Mammary epithelial cell (primary cell): ENCODE data around the gene DEFB132.

Experiments
- EZH2 ChIP-seq: IDR thresholded peaks from 2 replicates; pipeline ENCODE4 v1.6.1; 2012; ENCODE audit warnings: low read length, inconsistent platforms, borderline replicate concordance
- TF ChIP-seq, protein P1 (sequence below), 2 donors: IDR thresholded peaks in 1 of 2; conservative IDR thresholded peaks in 1 of 2; 2 replicates each; pipeline ENCODE4 v1.5.1; 2011 to 2012; ENCODE audit warnings: inconsistent platforms in 2 of 2, low read length in 2 of 2, mild to moderate bottlenecking in 2 of 2, control low read depth in 1 of 2, low read depth in 1 of 2; ENCODE audit not compliant: insufficient read depth in 1 of 2; ENCODE audit errors: extremely low read depth in 1 of 2

DNA sequence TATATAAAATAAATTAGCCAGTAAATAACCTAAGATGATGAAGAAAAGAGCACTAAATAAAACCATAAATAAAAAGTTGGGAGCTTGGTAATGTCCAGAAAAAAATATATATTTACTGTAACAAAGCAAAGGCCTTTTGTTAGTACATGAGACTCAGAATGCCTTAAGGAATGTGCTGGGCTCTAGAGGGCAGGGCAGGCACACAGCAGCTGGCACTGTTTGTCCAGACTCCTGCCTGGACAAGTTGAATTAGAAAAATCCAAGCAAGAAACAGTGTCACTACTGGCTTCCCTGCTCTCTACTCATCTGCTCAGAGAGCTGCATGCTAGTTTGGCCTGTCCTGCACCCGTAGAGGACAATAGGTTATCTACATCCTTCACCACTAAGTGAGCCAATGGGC lies 21.6 kb upstream of the DEFB132 start:
- TF ChIP-seq, protein P1, sequence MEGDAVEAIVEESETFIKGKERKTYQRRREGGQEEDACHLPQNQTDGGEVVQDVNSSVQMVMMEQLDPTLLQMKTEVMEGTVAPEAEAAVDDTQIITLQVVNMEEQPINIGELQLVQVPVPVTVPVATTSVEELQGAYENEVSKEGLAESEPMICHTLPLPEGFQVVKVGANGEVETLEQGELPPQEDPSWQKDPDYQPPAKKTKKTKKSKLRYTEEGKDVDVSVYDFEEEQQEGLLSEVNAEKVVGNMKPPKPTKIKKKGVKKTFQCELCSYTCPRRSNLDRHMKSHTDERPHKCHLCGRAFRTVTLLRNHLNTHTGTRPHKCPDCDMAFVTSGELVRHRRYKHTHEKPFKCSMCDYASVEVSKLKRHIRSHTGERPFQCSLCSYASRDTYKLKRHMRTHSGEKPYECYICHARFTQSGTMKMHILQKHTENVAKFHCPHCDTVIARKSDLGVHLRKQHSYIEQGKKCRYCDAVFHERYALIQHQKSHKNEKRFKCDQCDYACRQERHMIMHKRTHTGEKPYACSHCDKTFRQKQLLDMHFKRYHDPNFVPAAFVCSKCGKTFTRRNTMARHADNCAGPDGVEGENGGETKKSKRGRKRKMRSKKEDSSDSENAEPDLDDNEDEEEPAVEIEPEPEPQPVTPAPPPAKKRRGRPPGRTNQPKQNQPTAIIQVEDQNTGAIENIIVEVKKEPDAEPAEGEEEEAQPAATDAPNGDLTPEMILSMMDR (conservative IDR thresholded peaks at IDR 0.05 in 1 of 2, IDR thresholded peaks at IDR 0.05 in 1 of 2; ENCODE audit: extremely low read depth in 1 of 2, insufficient read depth in 1 of 2, low read depth in 1 of 2, low read length in 2 of 2) = peak; percentile 40 to 77
- TF ChIP-seq EZH2 = no peak
